H1 (cell line): ENCODE results near the gene MIEN1. TPM values are rescaled to one million over a fixed set of nuclear protein-coding genes. Genes with fewer than 3 reads are reported as not detected.

Experiments
- CTCF ChIA-PET: fragments of 300-600 bp; sonication (Branson Sonifier 250); formaldehyde crosslinking; loops from one replicate; lab custom pipeline; 2021; ENCODE audit not compliant: partially characterized antibody; lab: Charles Lee
- POLR2A ChIA-PET: fragments of 300-600 bp; sonication (Branson Sonifier 250); formaldehyde crosslinking; loops from one replicate; lab custom pipeline; 2021; ENCODE audit warnings: inconsistent platforms; ENCODE audit not compliant: partially characterized antibody; lab: Charles Lee
- DNase-seq, 2 experiments: peaks; one replicate each; pipeline versions ENCODE4 v3.0.0 to v3.0.0-alpha.2; 2010 to 2022; ENCODE audit warnings: low spot score in 2 of 2, low read depth in 1 of 2, mixed read lengths in 1 of 2
- FAIRE-seq: peaks from 2 replicates; lab custom pipeline; 2011; peaks lifted over from hg19 to GRCh38; lab: Jason Lieb, UNC
- H2AFZ ChIP-seq: 2 replicates; pipeline ENCODE4 v1.8.1; 2012; ENCODE audit warnings: low read length, inconsistent platforms
- H2AK5ac ChIP-seq: 2 replicates; pipeline ENCODE4 v1.6.1; 2013; ENCODE audit warnings: low read depth, low read length
- H2BK120ac ChIP-seq: replicated peaks from 2 replicates; pipeline ENCODE3; 2013; ENCODE audit warnings: low read depth, low read length, inconsistent platforms
- H2BK12ac ChIP-seq: 2 replicates; pipeline ENCODE4 v1.6.1; 2013; ENCODE audit warnings: low read depth, low read length
- H2BK15ac ChIP-seq: 2 replicates; pipeline ENCODE4 v1.6.1; 2013; ENCODE audit warnings: low read length
- H2BK20ac ChIP-seq: 2 replicates; pipeline ENCODE4 v1.6.1; 2013; ENCODE audit warnings: low read length
- H2BK5ac ChIP-seq: 2 replicates; pipeline ENCODE4 v1.6.1; 2013; ENCODE audit warnings: low read depth, low read length
- H3K14ac ChIP-seq: 2 replicates; pipeline ENCODE4 v1.6.1; 2013; ENCODE audit warnings: inconsistent platforms; ENCODE audit not compliant: insufficient read length
- H3K18ac ChIP-seq: 2 replicates; pipeline ENCODE4 v1.6.1; 2013; ENCODE audit warnings: low read length; ENCODE audit errors: extremely low read depth
- H3K23ac ChIP-seq: 2 replicates; pipeline ENCODE4 v1.6.1; 2013; ENCODE audit warnings: inconsistent platforms; ENCODE audit not compliant: insufficient read length
- H3K23me2 ChIP-seq: 2 replicates; pipeline ENCODE4 v1.6.1; 2013; ENCODE audit warnings: low read depth, low read length
- H3K27ac ChIP-seq: 2 replicates; pipeline ENCODE4 v1.6.1; 2011; ENCODE audit warnings: low read depth, low read length, inconsistent platforms
- H3K27me3 ChIP-seq, 4 experiments: replicated peaks in 1 of 4; 1 replicate in 1 of 4; 2 replicates in 3 of 4; pipeline versions ENCODE4 v1.6.1 to v1.8.1; 2011 to 2013; ENCODE audit warnings: low read length in 3 of 4, mild to moderate bottlenecking in 3 of 4, inconsistent platforms in 2 of 4, mixed read lengths in 2 of 4, moderate library complexity in 1 of 4; ENCODE audit not compliant: control insufficient read depth in 3 of 4, insufficient read depth in 3 of 4; ENCODE audit errors: extremely low read depth in 1 of 4
- H3K36me3 ChIP-seq, 4 experiments: 2 replicates each; pipeline versions ENCODE4 v1.6.1 to v1.8.1; 2011 to 2013; ENCODE audit warnings: mild to moderate bottlenecking in 4 of 4, low read length in 3 of 4, moderate library complexity in 2 of 4, control low read depth in 1 of 4, inconsistent platforms in 1 of 4; ENCODE audit not compliant: insufficient read depth in 4 of 4, control insufficient read depth in 2 of 4
- H3K4ac ChIP-seq: replicated peaks from 2 replicates; pipeline ENCODE3; 2013; ENCODE audit warnings: low read length, low read depth, mixed read lengths, inconsistent platforms; ENCODE audit not compliant: insufficient read length
- H3K4me1 ChIP-seq, 4 experiments: replicated peaks in 1 of 4; 1 replicate in 1 of 4; 2 replicates in 3 of 4; pipeline versions ENCODE4 v1.6.1 to v1.8.1; 2011 to 2013; ENCODE audit warnings: low read length in 3 of 4, inconsistent platforms in 2 of 4, mixed read lengths in 1 of 4; ENCODE audit not compliant: insufficient read depth in 4 of 4, control insufficient read depth in 3 of 4
- H3K4me2 ChIP-seq, 2 experiments: 2 replicates each; pipeline versions ENCODE4 v1.6.1 to v1.8.1; 2011 to 2013; ENCODE audit warnings: low read depth in 2 of 2, low read length in 2 of 2, control low read depth in 1 of 2, inconsistent platforms in 1 of 2, mild to moderate bottlenecking in 1 of 2; ENCODE audit not compliant: insufficient read depth in 1 of 2
- H3K4me3 ChIP-seq, 4 experiments: fragments of 200-600, 300-600 bp in 1 of 4; sonication (generic), shearing (Covaris generic), sonication (Bioruptor Twin) in 1 of 4; 2 replicates each; pipeline versions ENCODE4 v1.5.1 to v1.8.1; 2011 to 2016; ENCODE audit warnings: low read length in 4 of 4, low read depth in 3 of 4, control low read depth in 2 of 4, inconsistent platforms in 2 of 4, mild to moderate bottlenecking in 2 of 4, mixed read lengths in 1 of 4, moderate library complexity in 1 of 4; ENCODE audit not compliant: insufficient read depth in 2 of 4; ENCODE audit errors: extremely low read depth in 1 of 4
- H3K56ac ChIP-seq: replicated peaks from 2 replicates; pipeline ENCODE3; 2013; ENCODE audit warnings: low read depth, mild to moderate bottlenecking, mixed read lengths, low read length, inconsistent platforms; ENCODE audit not compliant: insufficient read length
- H3K79me1 ChIP-seq: 2 replicates; pipeline ENCODE4 v1.6.1; 2013; ENCODE audit warnings: low read depth, low read length, control low read depth
- H3K79me2 ChIP-seq, 2 experiments: 2 replicates each; pipeline versions ENCODE4 v1.6.1 to v1.8.1; 2012 to 2013; ENCODE audit warnings: low read length in 2 of 2, mild to moderate bottlenecking in 2 of 2, inconsistent platforms in 1 of 2; ENCODE audit not compliant: insufficient read depth in 2 of 2, control insufficient read depth in 1 of 2
- H3K9ac ChIP-seq, 4 experiments: replicated peaks in 1 of 4; 1 replicate in 1 of 4; 2 replicates in 3 of 4; pipeline versions ENCODE4 v1.6.1 to v1.8.1; 2011 to 2013; ENCODE audit warnings: low read depth in 3 of 4, low read length in 3 of 4, control low read depth in 2 of 4, mild to moderate bottlenecking in 2 of 4, moderate library complexity in 2 of 4, inconsistent platforms in 1 of 4; ENCODE audit errors: extremely low read depth in 1 of 4
- H3K9me3 ChIP-seq, 2 experiments: 2 replicates each; pipeline versions ENCODE4 v1.6.1 to v1.8.1; 2012 to 2013; ENCODE audit warnings: mild to moderate bottlenecking in 2 of 2, moderate library complexity in 2 of 2, control low read depth in 1 of 2, inconsistent platforms in 1 of 2, low read depth in 1 of 2, low read length in 1 of 2, mixed read lengths in 1 of 2; ENCODE audit not compliant: insufficient read depth in 2 of 2
- H4K20me1 ChIP-seq, 2 experiments: replicated peaks in 1 of 2; 2 replicates each; pipeline versions ENCODE3 to v1.8.1; 2011 to 2013; ENCODE audit warnings: inconsistent platforms in 2 of 2, low read length in 2 of 2, mild to moderate bottlenecking in 1 of 2; ENCODE audit not compliant: insufficient read depth in 2 of 2, control insufficient read depth in 1 of 2
- H4K5ac ChIP-seq: 2 replicates; pipeline ENCODE4 v1.6.1; 2013; ENCODE audit warnings: low read length, low read depth, mixed read lengths, inconsistent platforms; ENCODE audit not compliant: insufficient read length
- H4K8ac ChIP-seq: 2 replicates; pipeline ENCODE4 v1.8.0; 2013; ENCODE audit warnings: mild to moderate bottlenecking, moderate library complexity, low read length, inconsistent platforms; ENCODE audit not compliant: insufficient read depth; ENCODE audit errors: extremely low read depth
- H4K91ac ChIP-seq: replicated peaks from 2 replicates; pipeline ENCODE3; 2013; ENCODE audit warnings: low read length, mixed read lengths, inconsistent platforms; ENCODE audit not compliant: insufficient read length
- CREB1 ChIP-seq: IDR thresholded peaks from 2 replicates; pipeline ENCODE4 v1.6.1; 2012; ENCODE audit warnings: inconsistent platforms
- MAFK ChIP-seq: IDR thresholded peaks from 2 replicates; pipeline ENCODE4 v1.6.1; 2012; ENCODE audit warnings: low read depth, mild to moderate bottlenecking, improper control_type of control experiment, low read length
- POLR2AphosphoS5 ChIP-seq: IDR thresholded peaks from 2 replicates; pipeline ENCODE4 v1.6.1; 2011; ENCODE audit warnings: low read depth, low read length
- SIRT6 ChIP-seq: IDR thresholded peaks from one replicate; pipeline ENCODE4 v1.7.1; 2012; ENCODE audit warnings: low read length, inconsistent platforms
- TBP ChIP-seq: IDR thresholded peaks from 2 replicates; pipeline ENCODE4 v1.6.1; 2011; ENCODE audit warnings: low read depth, low read length, improper control_type of control experiment
- TEAD4 ChIP-seq: IDR thresholded peaks from 2 replicates; pipeline ENCODE4 v1.6.1; 2012; ENCODE audit warnings: low read depth, low read length, inconsistent platforms, mixed read lengths
- WGBS, 2 experiments: shearing (Covaris generic) in 1 of 2; methylation state at CpG; one replicate each; pipeline versions ENCODE4 v1.1.6 to v1.1.7; 2013 to 2015; ENCODE audit warnings: low lambda C conversion rate in 2 of 2, mixed read lengths in 2 of 2, inconsistent platforms in 1 of 2, low coverage in 1 of 2, missing lambda C conversion rate in 1 of 2; ENCODE audit not compliant: insufficient replicate concordance in 2 of 2, insufficient coverage in 1 of 2, insufficient read length in 1 of 2; ENCODE audit errors: extremely low coverage in 1 of 2, missing lambda C conversion rate in 1 of 2; 5-methylcytosine and 5-hydroxymethylcytosine counted together
- polyA plus RNA-seq, 7 experiments: library from polyadenylated mRNA; depleted of rRNA in 3 of 7; stranded (reverse) in 5 of 7; unstranded in 2 of 7; fragments of >200 nt in 5 of 7; fragments of 200-250 nt in 2 of 7; gene quantifications; 1 replicate in 5 of 7; 2 replicates in 1 of 7; 4 replicates in 1 of 7; pipeline versions ENCODE4 v1.2.1 to v1.2.3, GENCODE V29; 2011 to 2013; ENCODE audit warnings: missing spikeins in 2 of 7, mixed read lengths in 2 of 7
- total RNA-seq: library from RNA; stranded (reverse); fragmentation: NEBNext Ultra II Directional; extraction: Animal tissue kit (Norgen Biotek cat#: 25700); gene quantifications from 2 replicates; pipeline ENCODE4 v1.2.1, GENCODE V29; 2021

MIEN1 gene
- total and polyA plus RNA-seq, 2 of the 8 experiments (the other 6 are each of a cell fraction or from before 2014, with no cell fraction given), result 29.6 to 54.9 TPM

GRCh38 chr17:39752241-39752881 lies 22.0 kb upstream of the MIEN1 start:
- POLR2A ChIA-PET, result interaction anchor here (0.8 to 8.1 kb wide), 7 partner anchors 8 to 125 kb away, joined by 3 to 54 read pairs (median 4); partner anchors contain the start of genes MIEN1, PGAP3 and PPP1R1B
- peak overlapping the region in 1 of 2 experiments; percentile 13; a peak in 2 of 4 replicates for H3K4me2 ChIP-seq

More at GRCh38 chr17:39752241-39752881, 22.0 kb upstream of the MIEN1 start:
- Histone ChIP-seq H3K23ac (no peak overlapping the region), H2BK5ac (peak overlapping the region; percentile 10; the same call in 1 of the 2 replicates), H4K5ac (no peak overlapping the region), H3K4me3 (no peak overlapping the region), H3K4me1 (peaks cover 9 to 29% (median 21%) of the 10 kb centered on the region in 4 experiments), H3K79me1 (no peaks in the 10 kb centered on the region), H2AFZ (no peak overlapping the region), H3K79me2 (no peaks in the 10 kb centered on the region), H3K14ac (no peak overlapping the region), H3K9ac (no peak overlapping the region), H2BK15ac (0 out of 2 replicates have a peak overlapping the region, but pooled peaks have one; percentile 61), H4K20me1 (no peaks in the 10 kb centered on the region), H3K27me3 (peaks cover 0 to 3% (median 2%) of the 10 kb centered on the region in 4 experiments; a peak in 2 of 7 replicates), H2BK120ac (no peak overlapping the region), H3K27ac (no peak overlapping the region), H3K56ac (no peak overlapping the region), H3K18ac (0 out of 2 replicates have a peak overlapping the region, but pooled peaks have one; percentile 22), H3K9me3 (no peaks in the 10 kb centered on the region), H2BK12ac (no peak overlapping the region), H4K91ac (no peak overlapping the region), H3K36me3 (peaks cover 0 to 1% (median 0%) of the 10 kb centered on the region in 4 experiments; a peak in 1 of 8 replicates), H2AK5ac (no peak overlapping the region), H3K4ac (no peak overlapping the region), H2BK20ac (0 out of 2 replicates have a peak overlapping the region, but pooled peaks have one; percentile 48), H4K8ac (no peak overlapping the region), H3K23me2 (peaks cover 10% of the 10 kb centered on the region; the same call in 1 of the 2 replicates)
- DNase-seq (no peak), FAIRE-seq (no peak)
- CTCF ChIA-PET, result interaction anchor here (0.6 to 8.2 kb wide), 18 partner anchors 10 to 599 kb away, joined by 3 to 102 read pairs (median 4); partner anchors contain the start of genes MIEN1 and PNMT
- TF ChIP-seq TBP, result no peak
- peak; percentile 28; the same call in 1 of the 2 replicates for TF ChIP-seq CREB1
- no peak for TF ChIP-seq MAFK
- no peak for TF ChIP-seq POLR2AphosphoS5
- no peak for TF ChIP-seq TEAD4
- no peak for TF ChIP-seq SIRT6
- WGBS, 2 experiments, result 77% methylated on average over 7 of the region's 13 CpGs; no CpG with 5 or more reads in 1 of the 2 experiments
